ENCODE measurements around the gene CEP57L1.
"Not testable (repeated sequence)": the region's sequence is repeated elsewhere in the genome, so short reads cannot be mapped to it uniquely, and the experiment has no call there.

Gene CEP57L1

GRCh38 chr6:109179507-109179906, 84.2 kb downstream of the CEP57L1 start:
- no peak for DNase-seq

GRCh38 chr6:109182578-109182977, 87.3 kb downstream of the CEP57L1 start:
- DNase-seq: no peak

GRCh38 chr6:109183109-109183650, 87.9 kb downstream of the CEP57L1 start:
- no peak for DNase-seq

GRCh38 chr6:109184638-109185037, 89.3 kb downstream of the CEP57L1 start:
- no peak for DNase-seq

- DNase-seq: peak; percentile 7
Measured at GRCh38 chr6:109186012-109186411, 90.7 kb downstream of the CEP57L1 start.

GRCh38 chr6:109187399-109188114, 92.2 kb downstream of the CEP57L1 start:
- DNase-seq: peak; percentile 63

GRCh38 chr6:109188115-109188411, 92.8 kb downstream of the CEP57L1 start:
- no peak for DNase-seq

- not testable (repeated sequence) for DNase-seq
Measured at GRCh38 chr6:109191368-109191767, 96.1 kb downstream of the CEP57L1 start.

GRCh38 chr6:109192865-109193264, 97.6 kb downstream of the CEP57L1 start:
- no peak for DNase-seq

GRCh38 chr6:109194880-109195279, 99.6 kb downstream of the CEP57L1 start:
- no peak for DNase-seq

- no peak for DNase-seq
Measured at GRCh38 chr6:109197061-109197460, 101.8 kb downstream of the CEP57L1 start.

GRCh38 chr6:109202409-109203264, 107.3 kb downstream of the CEP57L1 start:
- DNase-seq: peak; percentile 70

GRCh38 chr6:109204511-109204910, 109.2 kb downstream of the CEP57L1 start:
- DNase-seq: no peak

GRCh38 chr6:109212683-109213082, 117.4 kb downstream of the CEP57L1 start:
- no peak for DNase-seq
